Measurements from ENCODE around the gene ALG12. TPM values are rescaled to one million over a fixed set of nuclear protein-coding genes. Genes with fewer than 3 reads are reported as not detected.

Gene ALG12
- polyA plus RNA-seq, 1 donor from 2014 or later = 14.3 TPM

- TF ChIP-seq REST (IDR thresholded peaks at IDR 0.05; ENCODE audit: borderline replicate concordance) = no peak
- no peak for TF ChIP-seq CTCF (IDR thresholded peaks at IDR 0.05; ENCODE audit: poor library complexity, severe bottlenecking)
- no peak for TF ChIP-seq RAD21 (conservative IDR thresholded peaks at IDR 0.05)
- TF ChIP-seq TAF1 (IDR thresholded peaks at IDR 0.05; ENCODE audit: low read depth) = no peak
- TF ChIP-seq MXI1 (conservative IDR thresholded peaks at IDR 0.05; ENCODE audit: poor library complexity, severe bottlenecking) = no peak
- no peak for TF ChIP-seq SMC3 (conservative IDR thresholded peaks at IDR 0.05; ENCODE audit: poor library complexity)
- TF ChIP-seq POLR2AphosphoS5 (IDR thresholded peaks at IDR 0.05) = no peak
- no peak for TF ChIP-seq EP300 (conservative IDR thresholded peaks at IDR 0.05; ENCODE audit: poor library complexity, severe bottlenecking)
- TF ChIP-seq EZH2 (IDR thresholded peaks at IDR 0.05; ENCODE audit: borderline replicate concordance, insufficient read depth, low read length, poor library complexity, severe bottlenecking) = no peak
- Histone ChIP-seq H4K20me1 (ENCODE audit: insufficient read depth) (no peaks in the 10 kb centered on the region), H3K27ac (ENCODE audit: low read length) (no peak overlapping the region), H3K79me2 (replicated peaks; ENCODE audit: insufficient read depth, low read length) (no peaks in the 10 kb centered on the region), H3K9me2 (ENCODE audit: insufficient read depth, low read length) (no peaks in the 10 kb centered on the region), H3K36me3 (ENCODE audit: insufficient read depth, low read length) (no peaks in the 10 kb centered on the region), H3K4me2 (ENCODE audit: low read length) (no peak overlapping the region), H3K9me3 (ENCODE audit: low read length) (no peaks in the 10 kb centered on the region), H3F3A (ENCODE audit: insufficient read depth, low read length, poor library complexity, severe bottlenecking) (no peaks in the 10 kb centered on the region), H3K9ac (ENCODE audit: low read length) (no peak overlapping the region), H3K27me3 (ENCODE audit: insufficient read depth, low read depth, low read length) (no peaks in the 10 kb centered on the region), H2AFZ (ENCODE audit: low read depth, low read length) (no peak overlapping the region), H3K4me3 (ENCODE audit: low read length) (no peak overlapping the region)
Observed at GRCh38 chr22:49927483-49928184, 9.4 kb upstream of the ALG12 start.

DNA sequence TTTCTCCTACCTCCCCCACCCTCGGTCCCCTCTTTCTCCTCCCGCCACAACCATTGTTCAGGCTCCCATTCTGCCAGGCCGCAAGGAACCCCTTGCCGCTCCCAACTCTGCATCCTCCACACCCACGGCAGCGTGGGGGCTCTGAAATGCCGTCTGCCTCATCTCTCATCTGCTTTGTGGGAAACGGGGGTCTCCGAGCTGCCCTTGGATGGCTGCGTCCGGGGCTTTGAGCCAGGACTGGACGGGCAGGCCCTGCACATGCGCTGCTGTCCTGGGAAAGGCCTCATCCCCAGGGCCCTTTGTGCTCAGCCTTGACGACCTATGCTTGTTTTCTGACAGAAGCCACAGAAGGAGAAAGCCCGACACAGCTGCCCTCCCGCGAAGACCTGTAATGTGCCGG, 8.7 kb upstream of the ALG12 start:
- Histone ChIP-seq H3K36me3 (ENCODE audit: insufficient read depth, low read length) (no peaks in the 10 kb centered on the region), H3K27me3 (ENCODE audit: insufficient read depth, low read depth, low read length) (no peaks in the 10 kb centered on the region), H3K4me3 (ENCODE audit: low read length) (no peak overlapping the region), H3K9ac (ENCODE audit: low read length) (no peak overlapping the region), H3K27ac (ENCODE audit: low read length) (no peak overlapping the region), H4K20me1 (ENCODE audit: insufficient read depth) (no peaks in the 10 kb centered on the region), H3K9me3 (ENCODE audit: low read length) (no peaks in the 10 kb centered on the region), H3K9me2 (ENCODE audit: insufficient read depth, low read length) (no peaks in the 10 kb centered on the region), H3K79me2 (replicated peaks; ENCODE audit: insufficient read depth, low read length) (no peaks in the 10 kb centered on the region), H3K4me2 (ENCODE audit: low read length) (no peak overlapping the region), H2AFZ (ENCODE audit: low read depth, low read length) (no peak overlapping the region), H3F3A (ENCODE audit: insufficient read depth, low read length, poor library complexity, severe bottlenecking) (no peaks in the 10 kb centered on the region)
- no peak for TF ChIP-seq POLR2AphosphoS5 (IDR thresholded peaks at IDR 0.05)
- no peak for TF ChIP-seq TAF1 (IDR thresholded peaks at IDR 0.05; ENCODE audit: low read depth)
- TF ChIP-seq SMC3 (conservative IDR thresholded peaks at IDR 0.05; ENCODE audit: poor library complexity) = no peak
- no peak for TF ChIP-seq CTCF (IDR thresholded peaks at IDR 0.05; ENCODE audit: poor library complexity, severe bottlenecking)
- TF ChIP-seq MXI1 (conservative IDR thresholded peaks at IDR 0.05; ENCODE audit: poor library complexity, severe bottlenecking) = no peak
- TF ChIP-seq RAD21 (conservative IDR thresholded peaks at IDR 0.05) = no peak
- no peak for TF ChIP-seq EP300 (conservative IDR thresholded peaks at IDR 0.05; ENCODE audit: poor library complexity, severe bottlenecking)
- TF ChIP-seq EZH2 (IDR thresholded peaks at IDR 0.05; ENCODE audit: borderline replicate concordance, insufficient read depth, low read length, poor library complexity, severe bottlenecking) = no peak
- no peak for TF ChIP-seq REST (IDR thresholded peaks at IDR 0.05; ENCODE audit: borderline replicate concordance)

All from neural cell (in vitro differentiated cells).